ENCODE measurements around the gene RASGRF2.

Gene RASGRF2

GRCh38 chr5:81070571-81071255 lies 110.5 kb downstream of the RASGRF2 start:
- H3K9me3 Mint-ChIP-seq, result no peaks in the 10 kb centered on the region
- H3K36me3 Mint-ChIP-seq (ENCODE audit: low read depth), result peaks cover 15% of the 10 kb centered on the region
- no peaks in the 10 kb centered on the region for H3K4me1 Mint-ChIP-seq (ENCODE audit: low read depth)
- no peak overlapping the region for H3K27ac Mint-ChIP-seq
- no peaks in the 10 kb centered on the region for H3K27me3 Mint-ChIP-seq (ENCODE audit: low read depth)
- no peak overlapping the region for H3K4me3 Mint-ChIP-seq

- Mint-ChIP-seq H3K36me3 (ENCODE audit: low read depth) (peaks cover 13% of the 10 kb centered on the region), H3K27ac (no peak overlapping the region), H3K27me3 (ENCODE audit: low read depth) (no peaks in the 10 kb centered on the region), H3K4me3 (no peak overlapping the region), H3K4me1 (ENCODE audit: low read depth) (no peaks in the 10 kb centered on the region), H3K9me3 (no peaks in the 10 kb centered on the region)
Observed at GRCh38 chr5:81075041-81075440, 114.9 kb downstream of the RASGRF2 start.

GRCh38 chr5:81077105-81077504 lies 116.9 kb downstream of the RASGRF2 start:
- H3K9me3 Mint-ChIP-seq, result no peaks in the 10 kb centered on the region
- peaks cover 12% of the 10 kb centered on the region for H3K36me3 Mint-ChIP-seq (ENCODE audit: low read depth)
- no peak overlapping the region for H3K4me3 Mint-ChIP-seq
- H3K27me3 Mint-ChIP-seq (ENCODE audit: low read depth), result no peaks in the 10 kb centered on the region
- no peaks in the 10 kb centered on the region for H3K4me1 Mint-ChIP-seq (ENCODE audit: low read depth)
- no peak overlapping the region for H3K27ac Mint-ChIP-seq

- peaks cover 6% of the 10 kb centered on the region for H3K36me3 Mint-ChIP-seq (ENCODE audit: low read depth)
- no peaks in the 10 kb centered on the region for H3K27me3 Mint-ChIP-seq (ENCODE audit: low read depth)
- H3K9me3 Mint-ChIP-seq, result no peaks in the 10 kb centered on the region
- H3K27ac Mint-ChIP-seq, result no peak overlapping the region
- H3K4me1 Mint-ChIP-seq (ENCODE audit: low read depth), result no peaks in the 10 kb centered on the region
- H3K4me3 Mint-ChIP-seq, result no peak overlapping the region
Observed at GRCh38 chr5:81078930-81079329, 118.8 kb downstream of the RASGRF2 start.

GRCh38 chr5:81080809-81081460 lies 120.8 kb downstream of the RASGRF2 start:
- peaks cover 5% of the 10 kb centered on the region for H3K36me3 Mint-ChIP-seq (ENCODE audit: low read depth)
- H3K4me1 Mint-ChIP-seq (ENCODE audit: low read depth), result no peaks in the 10 kb centered on the region

GRCh38 chr5:81081461-81081835 lies 121.3 kb downstream of the RASGRF2 start:
- no peaks in the 10 kb centered on the region for H3K27me3 Mint-ChIP-seq (ENCODE audit: low read depth)
- no peak overlapping the region for H3K4me3 Mint-ChIP-seq
- H3K36me3 Mint-ChIP-seq (ENCODE audit: low read depth), result peaks cover 5% of the 10 kb centered on the region
- no peak overlapping the region for H3K27ac Mint-ChIP-seq
- H3K4me1 Mint-ChIP-seq (ENCODE audit: low read depth), result no peaks in the 10 kb centered on the region
- H3K9me3 Mint-ChIP-seq, result no peaks in the 10 kb centered on the region

More at GRCh38 chr5:81080809-81081460, 120.8 kb downstream of the RASGRF2 start:
- Mint-ChIP-seq H3K27me3 (ENCODE audit: low read depth) (no peaks in the 10 kb centered on the region), H3K9me3 (no peaks in the 10 kb centered on the region), H3K4me3 (no peak overlapping the region), H3K27ac (no peak overlapping the region)

- no peak overlapping the region for H3K4me3 Mint-ChIP-seq
- no peaks in the 10 kb centered on the region for H3K9me3 Mint-ChIP-seq
- no peaks in the 10 kb centered on the region for H3K4me1 Mint-ChIP-seq (ENCODE audit: low read depth)
- no peak overlapping the region for H3K27ac Mint-ChIP-seq
- H3K36me3 Mint-ChIP-seq (ENCODE audit: low read depth), result peaks cover 5% of the 10 kb centered on the region
- no peaks in the 10 kb centered on the region for H3K27me3 Mint-ChIP-seq (ENCODE audit: low read depth)
Observed at GRCh38 chr5:81086881-81087281, 126.7 kb downstream of the RASGRF2 start.

- no peaks in the 10 kb centered on the region for H3K9me3 Mint-ChIP-seq
- H3K4me1 Mint-ChIP-seq (ENCODE audit: low read depth), result no peaks in the 10 kb centered on the region
- H3K4me3 Mint-ChIP-seq, result no peak overlapping the region
- no peak overlapping the region for H3K27ac Mint-ChIP-seq
- H3K27me3 Mint-ChIP-seq (ENCODE audit: low read depth), result no peaks in the 10 kb centered on the region
- H3K36me3 Mint-ChIP-seq (ENCODE audit: low read depth), result peaks cover 8% of the 10 kb centered on the region
Observed at GRCh38 chr5:81091199-81091598, 131.0 kb downstream of the RASGRF2 start.

- H3K27ac Mint-ChIP-seq, result no peak overlapping the region
- no peaks in the 10 kb centered on the region for H3K9me3 Mint-ChIP-seq
- H3K4me3 Mint-ChIP-seq, result no peak overlapping the region
- no peaks in the 10 kb centered on the region for H3K4me1 Mint-ChIP-seq (ENCODE audit: low read depth)
- no peaks in the 10 kb centered on the region for H3K27me3 Mint-ChIP-seq (ENCODE audit: low read depth)
- peaks cover 5% of the 10 kb centered on the region for H3K36me3 Mint-ChIP-seq (ENCODE audit: low read depth)
Observed at GRCh38 chr5:81093536-81094196, 133.5 kb downstream of the RASGRF2 start.

GRCh38 chr5:81095835-81096234 lies 135.7 kb downstream of the RASGRF2 start:
- no peak overlapping the region for H3K27ac Mint-ChIP-seq
- peaks cover 5% of the 10 kb centered on the region for H3K36me3 Mint-ChIP-seq (ENCODE audit: low read depth)
- no peaks in the 10 kb centered on the region for H3K27me3 Mint-ChIP-seq (ENCODE audit: low read depth)
- H3K4me3 Mint-ChIP-seq, result no peak overlapping the region
- H3K4me1 Mint-ChIP-seq (ENCODE audit: low read depth), result no peaks in the 10 kb centered on the region
- no peaks in the 10 kb centered on the region for H3K9me3 Mint-ChIP-seq

GRCh38 chr5:81097713-81098112 lies 137.6 kb downstream of the RASGRF2 start:
- Mint-ChIP-seq H3K4me3 (no peak overlapping the region), H3K27ac (no peak overlapping the region), H3K4me1 (ENCODE audit: low read depth) (no peaks in the 10 kb centered on the region), H3K27me3 (ENCODE audit: low read depth) (no peaks in the 10 kb centered on the region), H3K36me3 (ENCODE audit: low read depth) (peaks cover 5% of the 10 kb centered on the region), H3K9me3 (no peaks in the 10 kb centered on the region)

GRCh38 chr5:81105261-81105877 lies 145.2 kb downstream of the RASGRF2 start:
- H3K27ac Mint-ChIP-seq, result no peak overlapping the region
- no peaks in the 10 kb centered on the region for H3K9me3 Mint-ChIP-seq
- no peaks in the 10 kb centered on the region for H3K27me3 Mint-ChIP-seq (ENCODE audit: low read depth)
- no peaks in the 10 kb centered on the region for H3K36me3 Mint-ChIP-seq (ENCODE audit: low read depth)
- H3K4me3 Mint-ChIP-seq, result no peak overlapping the region
- peaks cover 21% of the 10 kb centered on the region for H3K4me1 Mint-ChIP-seq (ENCODE audit: low read depth)

GRCh38 chr5:81115261-81115660 lies 155.1 kb downstream of the RASGRF2 start:
- Mint-ChIP-seq H3K27me3 (ENCODE audit: low read depth) (no peaks in the 10 kb centered on the region), H3K4me3 (no peak overlapping the region), H3K27ac (no peak overlapping the region), H3K9me3 (no peaks in the 10 kb centered on the region), H3K4me1 (ENCODE audit: low read depth) (no peaks in the 10 kb centered on the region), H3K36me3 (ENCODE audit: low read depth) (peaks cover 7% of the 10 kb centered on the region)

- Mint-ChIP-seq H3K4me3 (no peak overlapping the region), H3K9me3 (no peaks in the 10 kb centered on the region), H3K36me3 (ENCODE audit: low read depth) (peaks cover 13% of the 10 kb centered on the region), H3K27ac (no peak overlapping the region), H3K27me3 (ENCODE audit: low read depth) (no peaks in the 10 kb centered on the region), H3K4me1 (ENCODE audit: low read depth) (peaks cover 8% of the 10 kb centered on the region)
Observed at GRCh38 chr5:81117566-81117965, 157.4 kb downstream of the RASGRF2 start.

- peaks cover 9% of the 10 kb centered on the region for H3K36me3 Mint-ChIP-seq (ENCODE audit: low read depth)
- H3K27ac Mint-ChIP-seq, result no peak overlapping the region
- H3K27me3 Mint-ChIP-seq (ENCODE audit: low read depth), result no peaks in the 10 kb centered on the region
- peaks cover 8% of the 10 kb centered on the region for H3K4me1 Mint-ChIP-seq (ENCODE audit: low read depth)
- H3K4me3 Mint-ChIP-seq, result no peak overlapping the region
- H3K9me3 Mint-ChIP-seq, result no peaks in the 10 kb centered on the region
Observed at GRCh38 chr5:81121273-81121672, 161.1 kb downstream of the RASGRF2 start.

Measured in T-helper 1 cell treated with Interleukin-12 subunit alpha and Interleukin-12 subunit beta and Interleukin-4 antibody, amounts not matched to agents 30 μg/mL and 1 μg/mL, for 36 hours (primary cell).